ENCODE data around the gene CMTM8. TPM values are rescaled to one million over a fixed set of nuclear protein-coding genes. Genes with fewer than 3 reads are reported as not detected.

The CMTM8 gene
- total RNA-seq, 4 donors from 2014 or later: 1.4 to 4.1 (median 2.9) TPM

DNA sequence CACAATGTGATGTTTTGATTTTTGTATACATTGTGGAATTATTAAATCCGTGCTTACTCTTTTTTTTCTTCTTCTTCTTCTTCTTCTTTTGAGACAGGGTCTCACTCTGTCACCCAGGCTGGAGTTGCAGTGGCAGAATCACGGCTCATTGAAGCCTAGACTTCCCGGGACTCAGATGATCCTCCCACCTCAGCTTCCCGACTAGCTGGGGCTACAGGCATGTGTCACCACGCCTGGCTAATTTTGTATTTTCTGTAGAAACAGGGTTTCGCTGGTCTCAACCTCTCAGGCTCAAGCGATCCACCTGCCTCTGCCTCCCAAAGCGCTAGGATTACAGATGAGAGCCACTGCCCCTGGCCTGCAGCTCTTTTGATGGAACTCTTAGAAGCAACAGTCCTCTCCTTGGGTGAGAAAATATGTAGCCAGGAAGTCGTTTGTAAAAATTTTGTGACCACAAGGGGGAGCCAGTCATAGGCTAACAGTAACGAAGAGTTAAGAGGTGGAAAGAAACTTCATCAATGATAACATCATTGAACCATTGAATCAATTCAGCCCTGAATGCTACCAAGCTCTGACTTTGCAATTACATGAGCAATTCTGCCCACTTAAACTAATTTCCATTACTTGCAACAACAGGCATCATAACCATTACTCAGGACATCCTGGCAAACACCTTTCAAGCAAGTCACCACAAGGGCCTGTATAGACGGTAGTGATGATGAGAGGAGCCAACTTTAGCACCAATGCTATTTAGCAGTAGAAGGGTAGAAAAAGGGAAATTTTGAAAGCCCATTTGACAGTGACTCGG, 136.5 kb downstream of the CMTM8 start:
- DNase-seq (peak; percentile 6 to 18), ATAC-seq (peak; percentile 36 to 49)
- Histone ChIP-seq H3K4me3 (no peak overlapping the region), H3K9me3 (no peaks in the 10 kb centered on the region), H3K27ac (no peak overlapping the region), H3K4me1 (no peaks in the 10 kb centered on the region), H3K27me3 (no peaks in the 10 kb centered on the region), H3K36me3 (no peaks in the 10 kb centered on the region)
- in situ Hi-C loops (cut with MboI; ENCODE audit: low sequenced_read_pairs in 4 of 4): loop anchor here in 3 of 4 donors (5.0 to 25.0 kb wide), 3 partner anchors 97 to 287 kb away; no protein-coding TSS in a partner anchor
- intact Hi-C loops (cut with DNase I; ENCODE audit: low total_unique reads): loop anchor here (1.0 to 10.0 kb wide), 2 partner anchors 92 to 290 kb away; no protein-coding TSS in a partner anchor
- peak; percentile 22 to 66 (median 62) for TF ChIP-seq CTCF (IDR thresholded peaks at IDR 0.05 in 4 of 5, conservative IDR thresholded peaks at IDR 0.05 in 1 of 5)
- no peak for TF ChIP-seq POLR2A (IDR thresholded peaks at IDR 0.05)

DNA sequence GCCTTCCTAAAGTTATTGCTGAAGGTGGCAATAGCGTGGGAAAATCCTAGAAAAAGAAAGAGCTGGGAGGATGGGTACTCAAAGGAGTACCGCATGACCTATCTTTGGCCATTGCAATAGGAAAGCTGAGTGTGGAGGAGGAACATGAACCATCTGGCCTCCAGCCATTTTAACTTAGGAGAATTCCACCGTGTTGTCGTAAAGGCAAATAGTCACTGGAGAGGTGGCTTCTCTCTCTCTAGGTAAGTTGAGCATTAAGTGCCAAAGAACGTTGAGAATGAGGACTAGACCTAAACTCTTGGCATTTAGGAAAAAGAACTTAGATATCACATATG, 137.1 kb downstream of the CMTM8 start:
- ATAC-seq: no peak
- TF ChIP-seq POLR2A (IDR thresholded peaks at IDR 0.05) (no peak), CTCF (IDR thresholded peaks at IDR 0.05 in 4 of 5, conservative IDR thresholded peaks at IDR 0.05 in 1 of 5) (no peak)
- in situ Hi-C loops (cut with MboI; ENCODE audit: low sequenced_read_pairs in 4 of 4): loop anchor here in 2 of 4 donors (5.0 to 10.0 kb wide), 2 partner anchors 97 to 99 kb away; no protein-coding TSS in a partner anchor
- H3K27me3 ChIP-seq: no peaks in the 10 kb centered on the region
- no peaks in the 10 kb centered on the region for H3K4me1 ChIP-seq
- H3K9me3 ChIP-seq: no peaks in the 10 kb centered on the region
- no peak for DNase-seq
- no peaks in the 10 kb centered on the region for H3K36me3 ChIP-seq
- H3K4me3 ChIP-seq: no peak overlapping the region
- no peak overlapping the region for H3K27ac ChIP-seq
- intact Hi-C loops (cut with DNase I; ENCODE audit: low total_unique reads): loop anchor here (1.0 to 10.0 kb wide), 2 partner anchors 92 to 289 kb away; no protein-coding TSS in a partner anchor

DNA sequence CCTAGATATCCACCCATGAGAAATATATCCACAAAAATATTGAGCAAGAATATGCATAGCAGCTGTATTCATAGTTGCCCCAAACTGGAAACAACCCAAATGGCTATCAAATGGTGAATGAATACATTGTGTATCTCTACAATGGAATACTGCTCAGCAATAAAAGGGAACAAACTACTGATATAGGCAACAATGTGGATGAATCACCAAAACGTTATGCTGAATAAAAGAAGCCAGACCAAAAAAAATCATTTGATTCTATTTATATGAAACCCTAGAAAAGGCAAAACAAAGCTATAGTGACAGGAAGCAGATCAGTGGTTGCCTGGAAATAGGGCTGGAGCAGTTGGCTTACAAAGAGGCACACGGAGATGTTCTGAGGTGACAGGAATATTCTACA, 137.6 kb downstream of the CMTM8 start:
- ATAC-seq: no peak
- in situ Hi-C loops (cut with MboI; ENCODE audit: low sequenced_read_pairs in 4 of 4): loop anchor here in 2 of 4 donors (5.0 to 10.0 kb wide), 2 partner anchors 96 to 99 kb away; no protein-coding TSS in a partner anchor
- intact Hi-C loops (cut with DNase I; ENCODE audit: low total_unique reads): loop anchor here (10.0 kb wide), 1 partner anchor 289 kb away; no protein-coding TSS in a partner anchor

GRCh38 chr3:32379831-32380500, 141.5 kb downstream of the CMTM8 start:
- Histone ChIP-seq H3K27me3 (no peaks in the 10 kb centered on the region), H3K27ac (no peak overlapping the region), H3K36me3 (no peaks in the 10 kb centered on the region), H3K4me1 (no peaks in the 10 kb centered on the region), H3K4me3 (no peak overlapping the region), H3K9me3 (no peaks in the 10 kb centered on the region)
- intact Hi-C loops (cut with DNase I; ENCODE audit: low total_unique reads) (loop anchor here (10.0 kb wide), 1 partner anchor 285 kb away; no protein-coding TSS in a partner anchor), in situ Hi-C loops (cut with MboI; ENCODE audit: low sequenced_read_pairs in 4 of 4) (loop anchor here in 3 of 4 donors (5.0 to 10.0 kb wide), 2 partner anchors 92 to 95 kb away; no protein-coding TSS in a partner anchor)
- ATAC-seq (no peak), DNase-seq (no peak)
- TF ChIP-seq POLR2A (IDR thresholded peaks at IDR 0.05) (no peak), CTCF (IDR thresholded peaks at IDR 0.05 in 4 of 5, conservative IDR thresholded peaks at IDR 0.05 in 1 of 5) (no peak)

More for the DNA sequence above, 137.6 kb downstream of the CMTM8 start:
- H3K4me3 ChIP-seq: no peak overlapping the region
- H3K27me3 ChIP-seq: no peaks in the 10 kb centered on the region
- H3K4me1 ChIP-seq: no peaks in the 10 kb centered on the region
- no peak overlapping the region for H3K27ac ChIP-seq
- no peaks in the 10 kb centered on the region for H3K9me3 ChIP-seq
- H3K36me3 ChIP-seq: no peaks in the 10 kb centered on the region
- TF ChIP-seq POLR2A (IDR thresholded peaks at IDR 0.05): no peak
- no peak for DNase-seq

DNA sequence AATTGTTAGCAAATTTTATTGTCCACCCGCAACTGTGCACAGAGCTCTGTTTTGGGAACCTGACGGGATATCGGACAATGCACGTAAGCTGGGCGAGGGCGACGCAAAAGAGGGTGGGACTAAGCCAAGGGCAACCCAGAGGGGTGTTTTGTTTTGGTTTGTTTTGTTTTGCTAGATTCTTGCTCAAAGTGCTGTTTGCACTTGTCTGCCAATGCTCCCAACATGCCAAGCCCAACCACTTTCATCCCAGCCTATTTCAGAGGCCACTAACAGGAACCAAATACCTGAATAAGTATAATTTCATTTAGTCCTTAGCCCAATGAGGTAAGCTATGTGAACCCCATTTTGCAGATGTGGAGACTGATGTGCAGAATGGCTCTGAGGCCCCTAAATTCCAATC, 143.4 kb downstream of the CMTM8 start:
- Histone ChIP-seq H3K4me3 (no peak overlapping the region), H3K27me3 (no peaks in the 10 kb centered on the region), H3K4me1 (no peaks in the 10 kb centered on the region), H3K27ac (no peak overlapping the region), H3K36me3 (no peaks in the 10 kb centered on the region), H3K9me3 (no peaks in the 10 kb centered on the region)
- ATAC-seq (no peak), DNase-seq (no peak)
- TF ChIP-seq CTCF (IDR thresholded peaks at IDR 0.05 in 4 of 5, conservative IDR thresholded peaks at IDR 0.05 in 1 of 5) (no peak), POLR2A (IDR thresholded peaks at IDR 0.05) (no peak)
- in situ Hi-C loops (cut with MboI; ENCODE audit: low sequenced_read_pairs in 4 of 4) (loop anchor here in 1 of 4 donors (10.0 kb wide), 1 partner anchor 93 kb away; no protein-coding TSS in a partner anchor), intact Hi-C loops (cut with DNase I; ENCODE audit: low total_unique reads) (no loop called here)
